Lung (tissue), 16 donors: ENCODE measurements around the gene B3GNT9. TPM values are rescaled to one million over a fixed set of nuclear protein-coding genes. Genes with fewer than 3 reads are reported as not detected.
A peak's percentile ranks its signal among the peaks of the same experiment; 100 is the strongest.

Source experiments
- ATAC-seq: fragments of 200-7000 bp; cut with Tn5 transposase; one replicate; pipeline ENCODE4 v1.9.1; 2020; ENCODE audit warnings: moderate number of reproducible peaks; ENCODE audit not compliant: insufficient read depth, low FRiP score
- DNase-seq, 3 donors: peaks; one replicate each; pipeline ENCODE4 v3.0.0-alpha.2; 2013 to 2017
- H3K27ac ChIP-seq, 2 donors: one replicate each; pipeline ENCODE4 v1.5.1; 2013; ENCODE audit warnings: mild to moderate bottlenecking in 2 of 2, moderate library complexity in 2 of 2, control low read depth in 1 of 2, inconsistent platforms in 1 of 2, low read depth in 1 of 2, low read length in 1 of 2
- H3K27me3 ChIP-seq, 3 donors: one replicate each; pipeline ENCODE4 v1.5.1; 2013; ENCODE audit warnings: low read length in 2 of 3; ENCODE audit not compliant: control insufficient read depth in 3 of 3, insufficient read depth in 3 of 3
- H3K36me3 ChIP-seq, 4 donors: one replicate each; pipeline ENCODE4 v1.5.1; 2013; ENCODE audit warnings: low read length in 4 of 4, mild to moderate bottlenecking in 1 of 4, moderate library complexity in 1 of 4; ENCODE audit not compliant: control insufficient read depth in 4 of 4, insufficient read depth in 4 of 4
- H3K4me1 ChIP-seq, 5 donors: one replicate each; pipeline ENCODE4 v1.5.1; 2013; ENCODE audit warnings: low read length in 5 of 5, mild to moderate bottlenecking in 2 of 5, moderate library complexity in 1 of 5; ENCODE audit not compliant: control insufficient read depth in 5 of 5, insufficient read depth in 5 of 5
- H3K4me3 ChIP-seq: one replicate; pipeline ENCODE4 v1.5.1; 2013; ENCODE audit warnings: mild to moderate bottlenecking, control low read depth, moderate library complexity
- H3K9ac ChIP-seq, 2 donors: one replicate each; pipeline ENCODE4 v1.5.1; 2013; ENCODE audit warnings: low read length in 2 of 2, control low read depth in 1 of 2; ENCODE audit not compliant: insufficient read depth in 1 of 2
- H3K9me3 ChIP-seq, 4 donors: one replicate each; pipeline ENCODE4 v1.5.1; 2013; ENCODE audit warnings: low read length in 3 of 4, mild to moderate bottlenecking in 1 of 4, moderate library complexity in 1 of 4; ENCODE audit not compliant: control insufficient read depth in 4 of 4, insufficient read depth in 3 of 4
- WGBS, 2 donors: extraction: QIAGEN DNeasy Blood & Tissue Kit; methylation state at CpG; one replicate each; pipeline ENCODE4 v1.1.7; 2013; 5-methylcytosine and 5-hydroxymethylcytosine counted together
- long read RNA-seq, 5 donors: transcript quantifications; one replicate each; lab custom pipeline, GENCODE V29; 2026
- polyA plus RNA-seq, 2 donors: library from polyadenylated mRNA; stranded (reverse); fragments of 200-250 nt; gene quantifications; one replicate each; pipeline ENCODE4 v1.2.1, GENCODE V29; 2013
- total RNA-seq, 2 donors: library from RNA; depleted of rRNA in 1 of 2; stranded (reverse); fragments of >200 nt in 1 of 2; gene quantifications; one replicate each; pipeline ENCODE4 v1.2.1, GENCODE V29; 2014 to 2021
- TF ChIP-seq, protein P1 (sequence below): IDR thresholded peaks from 2 replicates; pipeline ENCODE4 v1.5.1; 2012; ENCODE audit warnings: mild to moderate bottlenecking; ENCODE audit errors: control extremely low read depth, extremely low read depth
- donor health status: control.
- donor health status: control.
- donor health status: Bipolar disorder and iron deficiency.
- donor health status: healthy.
- donor health status: DM: yes; HTN: yes; CAD: no.

B3GNT9 gene, protein sequence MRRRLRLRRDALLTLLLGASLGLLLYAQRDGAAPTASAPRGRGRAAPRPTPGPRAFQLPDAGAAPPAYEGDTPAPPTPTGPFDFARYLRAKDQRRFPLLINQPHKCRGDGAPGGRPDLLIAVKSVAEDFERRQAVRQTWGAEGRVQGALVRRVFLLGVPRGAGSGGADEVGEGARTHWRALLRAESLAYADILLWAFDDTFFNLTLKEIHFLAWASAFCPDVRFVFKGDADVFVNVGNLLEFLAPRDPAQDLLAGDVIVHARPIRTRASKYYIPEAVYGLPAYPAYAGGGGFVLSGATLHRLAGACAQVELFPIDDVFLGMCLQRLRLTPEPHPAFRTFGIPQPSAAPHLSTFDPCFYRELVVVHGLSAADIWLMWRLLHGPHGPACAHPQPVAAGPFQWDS
- 10 to 100 TPM; 17.1 to 22.9 TPM for total RNA-seq
- polyA plus RNA-seq = 10 to 100 TPM in 1 of 2 donors, 1 to 10 TPM in 1; 8.4 to 12.0 TPM
- long read RNA-seq, donor 1, transcript B3GNT9-201 (2 exons, 2,917 nt) = major isoform, 15 of 15 reads
- long read RNA-seq, donor 1, partial matches to known transcripts = 0 of 15 reads
- long read RNA-seq, donor 1, other reads (novel, unspliced or antisense) = 0 of 15 reads
- long read RNA-seq, donor 2 = 0 reads
- long read RNA-seq, donor 3, partial matches to known transcripts = 0 of 2 reads
- long read RNA-seq, donor 3, other reads (novel, unspliced or antisense) = 0 of 2 reads
- long read RNA-seq, donor 4, partial matches to known transcripts = 0 of 3 reads
- long read RNA-seq, donor 4, other reads (novel, unspliced or antisense) = 0 of 3 reads
- long read RNA-seq, donor 5, transcript B3GNT9-201 (2 exons, 2,917 nt) = major isoform, 7 of 54 reads
- long read RNA-seq, donor 5, partial matches to known transcripts = 47 of 54 reads
- long read RNA-seq, donor 5, other reads (novel, unspliced or antisense) = 0 of 54 reads

DNA sequence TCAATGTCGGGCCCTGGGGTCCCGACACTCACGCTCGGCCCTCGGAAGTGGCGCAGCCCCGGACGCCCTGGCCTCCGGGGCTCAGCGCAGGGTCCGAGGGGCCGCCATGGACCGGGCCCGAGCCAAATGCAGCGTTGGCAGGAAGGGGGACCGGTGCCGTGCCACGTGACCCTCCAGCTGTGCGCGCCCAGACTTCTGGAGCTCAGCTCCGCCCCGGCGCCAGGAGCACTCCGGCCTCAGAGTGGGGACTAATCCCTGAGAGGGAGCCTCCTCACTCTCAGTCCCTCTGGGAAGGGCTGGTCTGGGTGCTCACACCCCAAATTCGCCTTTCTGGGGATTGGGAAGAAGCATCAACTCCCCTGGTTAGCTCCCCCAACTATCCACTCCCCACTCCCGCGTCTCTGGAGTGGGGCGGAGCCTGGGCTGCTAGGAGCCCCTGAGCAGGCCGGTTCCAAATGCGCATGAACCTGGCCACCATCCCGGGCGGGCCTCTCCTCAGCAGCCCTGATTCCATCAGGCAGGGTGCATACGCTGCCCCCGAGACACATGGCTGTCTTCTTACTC, at the start of gene B3GNT9:
TSS of gene B3GNT9 (minus strand) at position 166 of the 564 bp plus-strand sequence. CDS start 513 bp downstream, outside the sequence.
- peak within 1 kb of the TSS in 1 of 2 donors; percentile 62 for H3K9ac ChIP-seq
- 1% methylated on average over 33 to 34 of the region's 34 CpGs for WGBS, 2 donors
- DNase-seq = peak; percentile 88 to 94 (median 92)
- peaks cover 0 to 18% (median 13%) of the 10 kb centered on the region in 3 donors for H3K27me3 ChIP-seq
- TF ChIP-seq, protein P1, sequence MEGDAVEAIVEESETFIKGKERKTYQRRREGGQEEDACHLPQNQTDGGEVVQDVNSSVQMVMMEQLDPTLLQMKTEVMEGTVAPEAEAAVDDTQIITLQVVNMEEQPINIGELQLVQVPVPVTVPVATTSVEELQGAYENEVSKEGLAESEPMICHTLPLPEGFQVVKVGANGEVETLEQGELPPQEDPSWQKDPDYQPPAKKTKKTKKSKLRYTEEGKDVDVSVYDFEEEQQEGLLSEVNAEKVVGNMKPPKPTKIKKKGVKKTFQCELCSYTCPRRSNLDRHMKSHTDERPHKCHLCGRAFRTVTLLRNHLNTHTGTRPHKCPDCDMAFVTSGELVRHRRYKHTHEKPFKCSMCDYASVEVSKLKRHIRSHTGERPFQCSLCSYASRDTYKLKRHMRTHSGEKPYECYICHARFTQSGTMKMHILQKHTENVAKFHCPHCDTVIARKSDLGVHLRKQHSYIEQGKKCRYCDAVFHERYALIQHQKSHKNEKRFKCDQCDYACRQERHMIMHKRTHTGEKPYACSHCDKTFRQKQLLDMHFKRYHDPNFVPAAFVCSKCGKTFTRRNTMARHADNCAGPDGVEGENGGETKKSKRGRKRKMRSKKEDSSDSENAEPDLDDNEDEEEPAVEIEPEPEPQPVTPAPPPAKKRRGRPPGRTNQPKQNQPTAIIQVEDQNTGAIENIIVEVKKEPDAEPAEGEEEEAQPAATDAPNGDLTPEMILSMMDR = no peak
- peak within 1 kb of the TSS; percentile 60 for H3K4me3 ChIP-seq
- H3K36me3 ChIP-seq = peaks cover 0 to 25% (median 15%) of the 10 kb centered on the region in 4 donors
- peaks cover 0 to 24% (median 4%) of the 10 kb centered on the region in 5 donors for H3K4me1 ChIP-seq
- peak; percentile 68 for ATAC-seq
- H3K9me3 ChIP-seq = no peaks in the 10 kb centered on the region
- peak within 1 kb of the TSS; percentile 65 to 78 for H3K27ac ChIP-seq

DNA sequence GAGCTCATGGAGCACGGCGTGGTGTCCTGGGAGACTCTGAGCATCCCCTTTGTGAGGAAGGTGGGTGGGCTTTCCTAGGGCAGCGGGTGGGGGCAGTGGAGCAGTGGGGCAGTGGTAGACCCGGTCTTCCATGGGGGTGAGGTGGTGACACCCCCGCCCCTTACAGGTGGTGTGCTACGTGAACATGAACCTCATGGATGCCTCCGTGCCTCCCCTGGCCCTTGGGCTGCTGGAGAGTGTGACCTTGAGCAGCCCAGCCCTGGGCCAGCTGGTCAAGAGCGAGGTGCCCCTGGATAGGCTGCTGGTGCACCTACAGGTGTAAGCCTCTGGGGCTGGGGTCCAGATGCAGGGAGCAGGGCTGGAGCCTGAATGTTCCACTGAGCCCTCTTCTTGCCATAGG, 49.7 kb upstream of the B3GNT9 start:
- H3K4me1 ChIP-seq = peaks cover 0 to 14% (median 0%) of the 10 kb centered on the region in 5 donors
- H3K36me3 ChIP-seq = peaks cover 13 to 65% (median 23%) of the 10 kb centered on the region in 4 donors
- no peak overlapping the region for H3K9ac ChIP-seq
- 93 to 99% methylated on average over 8 of the region's 8 CpGs for WGBS, 2 donors
- DNase-seq (no peak), ATAC-seq (no peak)
- TF ChIP-seq, protein P1 = no peak
- H3K4me3 ChIP-seq = no peak overlapping the region
- H3K27me3 ChIP-seq = no peaks in the 10 kb centered on the region
- H3K27ac ChIP-seq = no peak overlapping the region
- H3K9me3 ChIP-seq = no peaks in the 10 kb centered on the region

DNA sequence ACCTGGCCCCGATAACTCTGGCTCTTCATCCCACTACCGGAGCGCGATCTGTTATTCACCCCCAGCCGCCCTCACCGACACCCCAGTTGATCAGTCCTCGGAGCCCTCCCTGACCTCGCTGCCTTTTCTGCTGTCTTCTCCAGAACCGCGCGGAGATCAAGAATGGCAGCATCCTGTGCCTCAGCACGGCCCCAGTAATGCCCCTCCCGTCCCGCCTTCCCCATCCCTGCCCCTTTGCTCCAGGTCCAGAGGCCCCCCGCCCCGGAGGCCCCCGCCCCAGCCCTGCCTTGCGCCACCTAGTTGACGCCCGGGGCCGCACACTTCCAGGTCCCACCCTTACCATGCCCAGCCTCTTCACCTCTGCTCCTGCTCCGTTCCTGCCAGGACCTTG, 49.0 kb upstream of the B3GNT9 start:
- no peak overlapping the region for H3K4me3 ChIP-seq
- 61 to 65% methylated on average over 22 of the region's 22 CpGs for WGBS, 2 donors
- TF ChIP-seq, protein P1 = no peak
- no peak overlapping the region for H3K27ac ChIP-seq
- no peak overlapping the region for H3K9ac ChIP-seq
- H3K36me3 ChIP-seq = peaks cover 16 to 72% (median 28%) of the 10 kb centered on the region in 4 donors
- no peaks in the 10 kb centered on the region for H3K9me3 ChIP-seq
- peaks cover 0 to 14% (median 0%) of the 10 kb centered on the region in 5 donors for H3K4me1 ChIP-seq
- H3K27me3 ChIP-seq = no peaks in the 10 kb centered on the region
- ATAC-seq (peak; percentile 21), DNase-seq (no peak)
